GM19438 (cell line): Measurements from ENCODE around the gene TAGLN2.

ENCODE experiments used
- ATAC-seq: cut with Tn5 transposase; IDR thresholded peaks from one replicate; pipeline ENCODE4 v1.9.1; 2021; ENCODE audit warnings: low read depth; ENCODE audit not compliant: unreplicated experiment

The TAGLN2 gene

DNA sequence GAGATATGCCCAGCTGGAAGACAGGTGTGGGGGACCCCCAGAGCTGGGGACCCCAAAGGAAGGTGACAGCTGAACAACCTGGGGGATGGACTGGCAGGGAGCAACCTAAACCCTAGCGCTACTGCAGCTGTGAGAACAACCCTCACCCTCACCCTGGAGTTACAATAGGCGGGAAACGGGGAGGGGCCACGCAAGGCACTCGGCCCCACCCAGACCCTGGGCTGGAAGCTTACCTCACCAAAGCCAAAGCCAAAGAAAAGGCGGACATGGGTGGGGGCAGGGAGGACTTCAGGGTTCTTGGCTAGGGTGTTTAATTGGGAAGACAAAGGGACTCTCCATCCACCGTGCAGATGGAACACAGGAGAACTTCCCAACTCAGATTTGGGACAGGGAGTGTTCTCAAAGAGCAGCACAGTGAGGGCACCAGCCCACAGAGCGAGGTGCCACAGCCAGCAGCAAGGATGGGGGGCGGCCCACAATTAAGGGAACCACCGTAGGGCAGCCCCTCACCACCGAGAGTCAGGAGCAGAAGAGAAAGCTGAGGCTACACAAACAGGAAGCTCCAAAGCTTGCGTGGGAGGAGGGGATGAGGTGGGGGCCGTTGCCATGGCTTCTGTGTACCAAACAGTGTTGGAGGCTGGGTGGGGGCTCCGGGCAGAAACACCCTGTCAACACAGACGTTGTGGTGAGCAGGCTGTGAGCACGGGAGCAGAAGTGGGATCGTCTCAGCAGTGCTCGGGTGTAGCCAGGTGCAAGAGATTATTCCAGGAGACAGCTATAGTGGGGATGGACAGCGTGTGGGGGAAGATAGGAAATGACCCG, 1.9 kb downstream of the TAGLN2 start:
- peak; percentile 30 for ATAC-seq

DNA sequence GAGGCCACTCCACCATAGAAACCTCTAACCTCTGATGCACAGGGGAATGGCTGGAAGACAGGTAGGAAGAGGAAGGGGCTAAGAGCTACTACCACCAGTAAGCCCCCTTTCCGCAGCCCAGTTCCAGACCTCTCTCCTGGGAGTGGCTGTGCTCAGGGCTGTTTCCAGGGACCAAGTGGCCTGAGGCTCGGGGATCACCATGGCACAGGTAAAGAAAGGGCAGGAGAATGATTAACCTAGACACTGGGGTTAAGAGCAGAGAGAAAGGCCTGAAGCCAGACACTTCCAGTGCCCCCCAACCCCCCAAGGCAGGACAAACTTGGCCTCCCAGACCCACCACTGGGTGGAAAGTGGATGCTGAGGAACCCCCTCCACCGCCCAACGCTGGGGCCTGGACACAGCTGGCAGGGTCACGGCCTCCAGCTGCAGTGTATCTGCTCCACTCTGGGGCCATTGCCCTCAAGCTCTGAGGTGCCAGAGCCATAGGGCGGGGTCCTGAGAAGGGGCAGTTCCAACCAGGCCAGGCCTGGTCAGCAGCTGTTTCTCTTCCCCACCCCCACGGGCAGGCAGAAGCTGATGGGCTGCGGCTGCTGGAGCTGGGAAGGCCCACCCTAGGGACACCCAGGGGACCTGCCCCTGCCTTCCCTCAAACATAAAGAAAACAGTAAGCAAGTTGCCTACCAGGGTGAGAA, 2.6 kb downstream of the TAGLN2 start:
- ATAC-seq, result no peak

DNA sequence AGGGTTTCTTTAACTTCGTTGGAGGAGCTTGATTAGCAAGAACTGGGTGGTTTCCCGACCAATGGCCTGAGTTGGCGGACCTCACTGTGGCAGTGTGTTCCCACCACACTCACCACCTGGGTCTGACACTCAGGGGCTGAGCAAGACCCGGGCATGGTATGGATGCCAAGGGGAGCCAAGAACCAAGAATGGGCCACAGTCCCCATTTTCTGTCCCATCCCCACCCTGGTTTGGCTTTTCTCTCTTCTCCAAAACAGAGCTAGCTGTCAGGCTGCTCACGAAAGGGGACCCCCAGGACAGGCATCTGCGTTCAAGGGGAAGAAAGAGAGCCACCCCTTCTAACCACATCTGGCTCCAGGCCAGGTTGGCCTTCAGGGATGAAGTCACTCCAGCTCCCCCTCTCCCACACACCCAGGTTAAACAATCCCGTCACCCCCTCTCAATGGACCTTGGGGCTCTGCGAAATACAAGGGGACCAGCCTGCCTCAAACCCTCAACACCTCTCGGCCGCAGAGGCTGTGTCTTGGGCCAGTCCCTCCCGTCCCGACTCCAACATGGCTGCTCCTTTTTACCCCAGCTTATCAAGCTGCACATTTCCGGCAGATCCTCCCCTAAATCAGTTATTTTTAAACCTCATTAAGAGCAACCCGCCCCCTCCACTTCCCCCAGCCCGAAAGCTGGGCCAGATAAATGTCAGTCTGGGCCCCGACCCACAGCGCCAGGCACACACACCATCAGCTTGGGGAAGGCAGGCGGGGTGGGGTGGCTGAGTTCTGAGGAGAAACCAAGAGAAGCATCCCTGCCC, 3.4 kb downstream of the TAGLN2 start:
- no peak for ATAC-seq

DNA sequence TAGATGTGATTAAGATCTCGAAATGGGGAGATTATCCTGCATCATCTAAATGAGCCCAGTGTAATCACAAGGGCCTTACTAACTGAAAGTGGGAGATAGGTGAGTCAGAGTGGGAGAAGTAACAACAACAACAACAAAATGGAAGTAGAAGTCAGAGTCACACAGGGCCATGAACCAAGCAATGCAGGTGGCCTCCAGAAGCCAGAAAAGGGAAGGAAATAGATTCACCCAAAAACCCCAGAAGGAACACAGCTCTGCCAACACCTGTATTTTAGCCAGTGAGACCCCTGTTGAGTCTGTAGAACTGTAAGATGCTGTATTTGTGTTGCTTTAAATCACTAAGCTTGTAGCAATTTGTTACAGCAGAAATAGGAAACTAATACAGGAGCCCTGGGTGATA, 4.1 kb downstream of the TAGLN2 start:
- peak; percentile 17 for ATAC-seq

DNA sequence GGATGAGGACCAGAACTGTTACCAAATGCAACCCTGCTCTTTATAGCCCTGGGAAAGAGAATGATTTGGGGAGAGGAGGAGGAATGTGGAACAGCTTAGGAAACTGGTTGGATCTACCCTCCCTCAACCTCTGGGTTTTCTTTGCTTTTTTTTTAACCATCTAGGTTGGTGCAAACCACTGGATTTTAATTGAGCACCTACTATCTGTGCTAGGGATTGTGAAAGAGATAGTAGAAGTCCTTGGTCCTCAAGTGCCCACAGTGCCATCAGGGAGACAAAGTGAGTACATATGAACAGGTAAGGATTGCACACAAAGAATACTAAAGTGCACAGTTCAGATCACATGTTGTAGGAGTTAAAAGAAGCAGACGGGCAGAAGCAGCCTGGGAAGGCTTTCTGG, 4.7 kb downstream of the TAGLN2 start:
- ATAC-seq, result no peak

DNA sequence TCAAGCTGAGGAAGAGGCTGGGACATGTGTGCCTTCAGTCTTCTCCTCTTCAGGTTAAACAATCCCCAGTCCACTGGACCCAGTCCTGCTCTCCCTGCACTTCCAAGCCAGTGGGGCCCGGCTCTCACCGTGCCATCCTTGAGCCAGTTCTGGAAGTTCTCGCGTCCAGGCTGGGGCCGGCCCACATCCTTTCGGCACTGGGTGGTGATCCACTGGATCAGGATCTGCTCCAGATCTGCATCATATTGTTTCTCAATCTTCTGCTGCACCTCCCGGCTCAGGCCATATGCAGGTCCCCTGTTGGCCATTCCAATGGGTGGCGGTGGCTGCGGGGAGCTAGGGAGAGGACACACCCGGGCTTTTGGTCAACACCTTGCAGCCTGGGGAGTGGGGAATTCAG, 5.1 kb downstream of the TAGLN2 start:
- ATAC-seq, result no peak

DNA sequence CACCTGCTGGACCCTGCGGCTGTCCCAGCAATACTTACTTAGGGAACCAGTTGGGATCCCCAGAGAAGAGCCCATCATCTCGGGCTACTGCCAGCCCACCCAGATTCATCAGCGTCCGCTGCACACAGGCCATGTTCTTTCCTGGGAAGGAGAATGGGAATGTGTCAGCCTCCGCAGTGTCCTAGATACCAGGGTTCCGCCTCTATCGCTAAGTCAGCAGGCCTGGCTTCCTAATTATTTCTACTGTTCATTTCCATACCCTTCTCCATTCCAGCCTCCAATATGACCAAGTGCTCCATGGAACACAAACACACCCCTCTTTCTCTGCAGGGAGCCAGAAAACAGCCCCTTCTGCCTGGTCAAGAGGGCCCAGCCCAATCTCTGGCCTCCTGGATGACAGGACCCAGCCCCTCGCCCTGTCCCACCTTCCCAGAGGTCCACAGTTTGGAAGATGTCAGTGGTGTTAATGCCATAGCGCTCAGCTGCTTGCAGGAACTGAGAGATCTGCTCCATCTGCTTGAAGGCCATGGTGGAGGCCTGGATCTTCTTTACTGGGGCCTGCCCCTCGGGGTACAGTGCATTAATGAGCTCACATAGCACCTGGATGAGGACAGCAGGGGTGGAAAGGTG, 6.0 kb downstream of the TAGLN2 start:
- ATAC-seq, result no peak

DNA sequence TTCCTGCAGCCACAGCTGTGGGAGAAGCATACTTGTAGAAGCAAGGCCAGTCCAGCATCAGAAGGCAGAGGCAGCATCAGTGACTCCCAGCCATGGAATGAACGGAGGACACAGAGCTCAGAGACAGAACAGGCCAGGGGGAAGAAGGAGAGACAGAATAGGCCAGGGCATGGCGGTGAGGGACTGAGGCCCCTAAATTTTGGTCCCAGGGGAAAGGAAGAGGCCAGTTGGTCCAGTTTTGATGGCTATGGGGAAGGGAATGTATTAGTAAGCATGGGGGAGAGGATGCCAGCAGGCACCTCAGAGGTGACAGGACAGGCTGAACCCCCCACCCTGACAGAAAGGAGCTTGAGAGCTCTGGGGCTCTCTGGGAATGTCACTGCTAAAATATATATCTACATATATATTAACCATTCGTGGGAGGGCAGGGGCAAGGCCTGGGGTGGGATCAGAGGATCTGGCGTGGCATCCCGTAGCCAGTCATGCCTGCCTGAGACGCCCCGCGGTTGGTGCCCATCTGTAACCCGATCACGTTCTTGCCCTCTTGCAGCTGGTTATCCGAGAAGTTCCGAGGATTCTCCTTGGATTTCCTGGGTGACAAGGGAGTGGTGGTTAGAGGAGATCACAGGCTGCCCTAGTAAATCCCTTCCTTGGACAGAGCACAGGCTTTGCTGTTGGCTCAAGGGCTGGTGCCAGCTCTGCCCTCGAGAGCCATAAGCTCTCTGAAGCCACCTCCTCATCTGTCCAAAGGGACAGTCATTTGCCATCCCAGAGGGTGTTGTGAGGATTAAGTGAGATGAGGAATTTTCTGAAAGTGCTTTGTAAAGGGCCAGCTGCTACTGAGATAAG, 6.7 kb downstream of the TAGLN2 start:
- no peak for ATAC-seq

DNA sequence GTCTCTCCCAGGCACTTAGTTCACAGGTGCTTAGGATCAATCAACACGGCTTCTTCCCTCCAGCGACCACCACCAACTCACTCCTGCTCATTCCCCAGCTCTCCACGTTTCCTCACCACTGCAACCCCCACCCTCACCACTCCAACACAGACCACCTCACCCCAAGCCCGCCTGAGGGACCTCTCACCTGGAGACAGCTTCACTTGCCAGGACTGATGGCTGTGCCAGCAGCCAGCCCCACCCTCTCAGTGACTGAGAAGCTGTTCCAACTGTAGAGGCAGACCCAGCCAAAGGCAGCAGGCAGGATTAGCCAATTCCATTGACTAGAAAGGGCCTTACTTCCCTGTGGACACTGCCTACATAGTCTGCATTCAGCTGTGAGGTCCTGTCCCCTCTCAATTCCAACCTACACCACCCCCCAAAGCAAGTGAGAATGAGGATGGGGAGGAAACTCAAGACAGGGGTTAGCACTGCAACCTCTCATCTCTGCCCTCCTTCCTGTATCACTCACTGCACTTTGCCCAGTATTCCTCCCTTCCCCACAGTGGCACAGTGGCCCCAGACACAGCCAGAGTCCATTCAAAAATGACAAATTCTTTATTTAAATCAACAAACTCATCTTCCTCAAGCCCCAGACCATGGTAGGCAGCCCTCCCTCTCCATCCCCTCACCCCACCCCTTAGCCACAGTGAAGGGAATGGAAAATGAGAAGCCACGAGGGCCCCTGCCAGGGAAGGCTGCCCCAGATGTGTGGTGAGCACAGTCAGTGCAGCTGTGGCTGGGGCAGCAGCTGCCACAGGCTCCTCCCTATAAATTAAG, 7.6 kb downstream of the TAGLN2 start:
- no peak for ATAC-seq

DNA sequence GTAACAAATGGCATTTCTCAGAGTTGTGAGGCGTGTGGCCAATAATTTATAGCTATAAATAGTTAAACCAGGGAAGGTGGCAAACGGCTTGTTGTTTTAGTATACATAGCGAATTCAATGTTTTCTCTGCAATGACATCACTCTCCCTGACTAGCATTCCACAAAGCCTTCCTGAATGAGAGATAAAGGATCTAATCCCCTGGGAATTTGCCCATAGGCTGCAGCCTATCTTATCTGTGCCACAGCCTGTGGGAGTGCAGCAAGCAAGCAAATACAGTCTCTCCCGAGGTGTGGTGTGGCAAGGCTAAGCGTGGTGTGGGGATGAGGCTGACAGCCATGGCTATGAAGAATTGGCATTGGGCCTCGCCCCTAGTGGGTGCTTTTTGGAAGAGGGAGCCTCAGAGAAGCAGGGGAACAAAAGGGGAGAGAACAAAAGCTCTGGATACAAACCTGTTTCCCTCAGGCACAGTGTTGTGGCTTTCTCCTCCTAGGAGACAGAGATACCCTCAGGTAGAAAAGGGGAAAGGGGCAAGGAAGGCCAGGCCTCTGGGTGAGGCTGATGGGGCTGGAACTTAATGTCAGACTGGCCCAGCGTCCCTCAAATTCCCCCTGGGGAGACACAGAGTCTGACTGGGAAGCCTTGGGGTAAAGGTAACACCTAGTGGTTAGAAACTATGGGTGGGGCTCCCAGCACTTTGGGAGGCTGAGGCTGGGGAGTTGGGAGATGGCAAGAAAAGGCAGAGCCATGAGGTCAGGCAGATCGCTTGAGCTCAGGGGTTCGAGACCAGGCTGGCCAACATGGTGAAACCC, 8.9 kb downstream of the TAGLN2 start:
- no peak for ATAC-seq

DNA sequence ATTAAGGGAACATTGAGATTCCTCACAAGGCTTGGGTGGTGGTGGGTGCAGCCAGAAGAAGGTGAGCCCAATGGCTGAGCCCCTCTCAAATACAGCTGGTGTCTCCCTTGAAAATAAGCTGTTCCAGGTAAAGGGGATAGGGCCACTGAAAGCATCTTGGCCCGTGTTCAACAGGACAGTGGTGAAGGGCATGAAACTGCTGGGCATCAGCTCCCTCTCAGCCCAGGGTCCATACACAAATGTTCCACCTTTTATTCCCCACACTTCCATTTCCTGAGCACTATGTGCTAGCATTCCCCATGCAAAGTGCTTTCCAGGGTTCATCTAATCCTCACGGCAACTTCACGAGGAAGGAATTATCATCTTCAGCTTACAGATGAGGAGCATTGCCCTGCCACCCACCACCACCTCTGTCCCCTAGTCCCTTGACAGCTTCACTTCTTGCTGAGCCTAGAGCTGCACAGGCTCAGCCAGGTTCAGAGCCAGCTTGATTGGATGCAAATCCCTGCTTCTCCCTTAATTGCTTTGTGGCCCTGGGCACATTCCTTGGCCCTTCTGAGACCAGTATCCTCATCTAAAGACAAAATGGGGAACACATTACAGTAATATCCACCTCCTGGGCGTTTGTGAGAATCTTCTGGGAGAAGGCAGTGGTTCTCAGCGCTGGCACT, 9.6 kb downstream of the TAGLN2 start:
- ATAC-seq, result no peak

DNA sequence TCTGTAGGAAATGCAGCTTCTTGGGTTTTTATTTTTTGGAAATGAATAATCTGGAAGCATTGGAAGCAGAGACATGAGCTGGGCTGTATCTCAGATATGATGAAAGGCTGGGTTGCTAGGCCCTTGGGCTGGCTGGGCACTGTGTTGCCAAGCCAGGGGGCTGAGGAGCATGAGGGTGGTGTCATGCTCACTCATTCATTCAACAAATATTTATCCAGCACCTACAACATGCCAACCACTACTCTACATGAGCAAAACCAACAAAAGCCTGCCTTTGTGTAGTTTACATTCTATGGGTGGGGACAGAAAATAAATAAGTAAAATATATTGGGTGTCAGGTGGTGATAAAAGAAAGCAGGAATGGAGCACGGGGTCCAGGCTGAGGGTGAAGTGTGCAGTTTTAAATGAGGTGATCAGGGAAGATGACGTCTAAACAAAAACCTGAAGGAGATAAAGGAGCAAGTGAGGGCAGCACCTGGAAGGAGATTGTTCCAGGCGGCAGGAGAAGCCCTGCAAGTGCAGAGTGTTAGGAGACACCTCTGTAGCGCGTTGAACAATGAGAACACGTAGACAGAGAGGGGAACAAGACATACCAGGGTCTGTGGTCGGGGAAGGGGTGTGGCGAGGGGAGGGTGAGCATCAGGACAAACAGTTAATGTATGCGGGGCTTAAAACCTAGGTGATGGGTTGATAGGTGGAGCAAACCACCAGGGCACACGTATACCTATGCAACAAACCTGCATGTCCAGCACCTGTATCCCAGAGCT, 10.9 kb downstream of the TAGLN2 start:
- ATAC-seq, result no peak

DNA sequence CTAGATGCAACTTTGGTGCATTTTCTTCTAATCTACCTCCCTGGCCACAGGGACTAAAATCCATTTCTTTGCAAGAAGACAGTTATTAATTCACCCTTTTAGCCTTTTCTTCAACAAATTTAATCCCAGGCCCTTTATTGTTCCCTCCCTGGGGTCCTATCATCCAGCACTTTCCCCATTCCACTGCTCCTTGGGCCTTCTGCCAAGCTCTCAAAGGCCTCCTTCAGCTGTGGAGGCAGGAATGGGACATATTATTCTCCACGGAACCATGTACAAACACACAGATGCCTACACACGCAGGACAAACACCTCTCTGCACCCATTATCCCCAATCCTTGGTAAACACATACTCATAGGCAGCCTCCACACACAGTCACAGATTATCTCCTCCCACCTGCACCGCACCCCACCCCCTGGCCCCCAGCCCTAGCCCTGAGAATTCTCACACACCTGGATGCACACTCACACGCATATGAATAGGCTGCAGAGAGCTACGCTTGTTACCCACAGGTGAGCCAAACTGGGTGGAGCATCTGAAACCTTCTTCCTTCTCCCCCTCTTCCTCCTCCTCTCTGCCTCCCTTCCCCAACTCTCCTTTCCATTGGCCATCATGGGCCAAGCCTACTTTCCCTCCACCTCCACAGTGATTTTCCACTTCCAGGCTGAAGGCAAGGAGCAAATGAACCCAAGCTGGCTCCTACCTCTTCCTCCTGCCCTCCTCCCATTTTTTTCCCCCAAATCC, 11.7 kb downstream of the TAGLN2 start:
- ATAC-seq, result no peak

DNA sequence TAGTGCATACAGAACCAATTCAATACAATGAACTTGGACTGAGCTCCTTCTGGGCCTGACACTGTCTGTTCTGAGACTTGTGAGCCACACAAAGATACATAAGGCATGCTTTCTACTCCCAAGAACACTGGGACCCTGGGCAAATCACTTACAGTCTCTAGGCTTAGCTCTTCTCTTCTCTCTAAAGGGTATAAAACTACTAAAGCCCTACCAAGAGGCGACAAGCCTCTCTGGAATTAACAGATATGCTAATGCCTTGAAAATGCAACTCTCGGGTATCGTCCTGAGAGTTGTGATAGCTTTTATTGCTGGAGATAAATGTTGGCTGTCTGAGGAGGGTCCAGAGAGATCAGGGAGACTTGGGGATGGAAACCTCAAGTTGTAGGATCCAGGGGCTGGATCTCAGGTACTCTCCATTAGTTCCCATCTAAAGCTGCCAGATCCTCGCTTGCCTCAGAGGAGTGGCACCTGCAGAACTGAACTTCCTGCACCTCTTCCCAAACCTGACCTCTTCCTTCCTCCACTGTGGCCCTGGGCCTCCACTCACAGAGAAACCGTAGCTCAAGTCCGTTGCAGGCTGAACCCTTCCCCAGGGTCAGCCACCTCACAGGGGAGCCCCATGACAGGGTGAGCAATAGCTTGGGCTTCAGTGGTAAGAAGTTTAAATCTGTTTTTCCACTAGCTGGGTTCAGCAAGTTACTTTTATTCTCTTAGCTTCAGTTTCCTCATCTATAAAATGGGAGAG, 13.8 kb downstream of the TAGLN2 start:
- no peak for ATAC-seq

DNA sequence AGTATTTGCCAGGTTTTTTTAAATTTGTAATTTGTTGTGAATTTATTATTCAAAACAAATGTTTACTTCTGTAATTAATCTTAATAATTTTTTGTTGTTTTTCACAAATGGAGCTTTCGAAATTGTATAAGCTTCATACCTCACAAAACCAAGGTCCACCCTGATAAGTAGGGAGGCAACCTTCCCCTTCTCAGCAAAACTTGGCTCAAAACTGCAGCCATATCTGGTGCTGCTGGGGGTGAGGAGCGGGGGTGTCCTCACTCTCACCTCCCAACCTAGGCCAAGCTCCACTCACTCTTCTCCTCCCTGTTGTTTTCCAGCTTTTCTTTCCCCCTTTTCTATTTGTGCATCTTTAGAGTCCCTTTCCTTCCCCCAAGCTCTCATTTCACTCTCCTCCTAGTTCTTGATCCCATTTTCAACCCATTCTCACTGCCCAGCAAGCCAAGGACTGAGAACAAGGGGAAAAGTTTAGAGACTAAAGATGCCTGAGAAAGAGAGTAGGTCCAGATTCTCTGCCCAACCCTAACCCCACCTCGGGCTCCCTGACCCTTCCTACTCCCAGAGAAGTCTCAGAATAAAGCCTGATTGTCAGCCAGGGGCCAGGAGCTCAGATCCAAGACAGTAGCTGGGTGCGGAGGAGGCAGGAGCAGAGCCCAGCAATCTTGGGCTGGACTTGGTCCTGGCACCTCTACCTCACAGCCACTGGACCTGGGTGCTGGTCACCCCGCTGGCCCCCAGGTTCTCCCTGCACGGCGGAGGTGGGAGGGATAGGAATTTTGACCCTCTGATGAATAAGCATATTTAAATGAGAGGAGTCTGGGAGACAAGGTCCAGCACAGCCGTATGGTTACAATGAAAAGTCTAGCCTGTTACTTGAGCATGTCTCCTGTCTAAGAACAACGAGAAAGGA, 17.0 kb downstream of the TAGLN2 start:
- ATAC-seq, result no peak
